C4-2B (cell line): ENCODE results near the gene CLEC20A.

Source experiments
- H3K27ac ChIP-seq: fragments of 450-650 bp; 2 replicates; pipeline ENCODE4 v1.5.1; 2017
- ZFX ChIP-seq: fragments of 450-650 bp; IDR thresholded peaks from 2 replicates; pipeline ENCODE4 v1.6.1; 2017
- TF ChIP-seq, protein P1 (sequence below): fragments of 450-650 bp; conservative IDR thresholded peaks from 2 replicates; pipeline ENCODE4 v1.5.1; 2017; ENCODE audit warnings: mild to moderate bottlenecking

CLEC20A gene

GRCh38 chr1:178436899-178437298 lies 59.9 kb downstream of the CLEC20A start:
- TF ChIP-seq, protein P1, sequence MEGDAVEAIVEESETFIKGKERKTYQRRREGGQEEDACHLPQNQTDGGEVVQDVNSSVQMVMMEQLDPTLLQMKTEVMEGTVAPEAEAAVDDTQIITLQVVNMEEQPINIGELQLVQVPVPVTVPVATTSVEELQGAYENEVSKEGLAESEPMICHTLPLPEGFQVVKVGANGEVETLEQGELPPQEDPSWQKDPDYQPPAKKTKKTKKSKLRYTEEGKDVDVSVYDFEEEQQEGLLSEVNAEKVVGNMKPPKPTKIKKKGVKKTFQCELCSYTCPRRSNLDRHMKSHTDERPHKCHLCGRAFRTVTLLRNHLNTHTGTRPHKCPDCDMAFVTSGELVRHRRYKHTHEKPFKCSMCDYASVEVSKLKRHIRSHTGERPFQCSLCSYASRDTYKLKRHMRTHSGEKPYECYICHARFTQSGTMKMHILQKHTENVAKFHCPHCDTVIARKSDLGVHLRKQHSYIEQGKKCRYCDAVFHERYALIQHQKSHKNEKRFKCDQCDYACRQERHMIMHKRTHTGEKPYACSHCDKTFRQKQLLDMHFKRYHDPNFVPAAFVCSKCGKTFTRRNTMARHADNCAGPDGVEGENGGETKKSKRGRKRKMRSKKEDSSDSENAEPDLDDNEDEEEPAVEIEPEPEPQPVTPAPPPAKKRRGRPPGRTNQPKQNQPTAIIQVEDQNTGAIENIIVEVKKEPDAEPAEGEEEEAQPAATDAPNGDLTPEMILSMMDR, result no peak
- no peak for TF ChIP-seq ZFX

GRCh38 chr1:178434899-178435435 lies 61.8 kb downstream of the CLEC20A start:
- TF ChIP-seq, protein P1, result no peak
- no peak for TF ChIP-seq ZFX
- H3K27ac ChIP-seq, result no peak overlapping the region

More at GRCh38 chr1:178436899-178437298, 59.9 kb downstream of the CLEC20A start:
- H3K27ac ChIP-seq, result no peak overlapping the region

DNA sequence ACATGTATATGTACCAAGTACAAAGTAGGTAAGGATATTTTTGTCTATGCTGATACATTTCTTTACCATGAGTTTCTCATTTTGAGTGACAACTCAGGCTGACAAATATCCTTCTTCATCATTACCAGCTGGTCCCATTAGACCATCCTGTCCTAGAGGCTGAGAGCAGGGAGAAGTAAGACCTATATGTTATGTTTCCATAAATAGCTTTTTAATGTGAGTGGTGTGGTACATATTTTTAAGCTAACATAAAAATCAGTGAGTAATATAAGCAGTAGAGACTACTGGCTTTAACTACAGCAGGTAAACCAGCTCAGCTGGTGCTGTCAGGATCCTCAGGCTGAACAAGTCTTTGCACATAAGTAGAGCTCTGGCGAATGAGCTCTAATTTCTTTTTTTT lies 62.4 kb downstream of the CLEC20A start:
- no peak for TF ChIP-seq ZFX
- TF ChIP-seq, protein P1, result no peak
- no peak overlapping the region for H3K27ac ChIP-seq
